PC-3 (cell line): ENCODE data around the gene ARHGAP26.

Experiments used
- CTCF ChIP-seq: fragments of 300-600 bp; sonication (generic); conservative IDR thresholded peaks from 2 replicates; pipeline ENCODE4 v1.5.1; 2017; ENCODE audit warnings: antibody characterized with exemption, low read depth, mild to moderate bottlenecking, low read length
- EZH2 ChIP-seq: fragments of 300-600 bp; sonication (generic); IDR thresholded peaks from one replicate; pipeline ENCODE4 v1.6.1; 2017; ENCODE audit warnings: antibody characterized with exemption, mild to moderate bottlenecking, low read length; ENCODE audit not compliant: unreplicated experiment
- EZH2phosphoT487 ChIP-seq: fragments of 300-600 bp; sonication (generic); IDR thresholded peaks from 2 replicates; pipeline ENCODE4 v1.6.1; 2018; ENCODE audit warnings: mild to moderate bottlenecking, antibody characterized with exemption, low read length, borderline replicate concordance

GRCh38 chr5:142881784-142882126, 111.6 kb downstream of the ARHGAP26 start:
- no peak for TF ChIP-seq EZH2
- no peak for TF ChIP-seq CTCF
- TF ChIP-seq EZH2phosphoT487, result no peak
